Heart left ventricle (tissue), 13 donors: ENCODE measurements around the gene CIB4.

ENCODE experiments used
- POLR2A ChIP-seq, 2 donors: fragments of 450-650 bp; IDR thresholded peaks; one replicate each; pipeline ENCODE4 v1.6.1; 2017; ENCODE audit warnings: antibody characterized with exemption in 2 of 2, mild to moderate bottlenecking in 2 of 2, moderate library complexity in 2 of 2
- TF ChIP-seq, protein P1 (sequence below), 12 donors: fragments of 200-600 bp; sonication (generic) in 4 of 12; IDR thresholded peaks; one replicate each; pipeline versions ENCODE4 v1.5.0 to v1.8.0; 2018 to 2022; ENCODE audit warnings: antibody characterized with exemption in 12 of 12, mild to moderate bottlenecking in 5 of 12
- donor health status: ischemic (EF 13 %, LVEDD 7.1; RV severe dilation, severe dysfunction).
- donor health status: DM: no; HTN: yes; CAD: no.
- donor health status: DM: no; HTN: no; CAD: no.
- donor health status: ischemic (EF 25% LVEDD 6.9; RV normal size, moderate dysfunction).
- donor health status: ischemic (EF 25% LVEDD 5.7; RV mildly dilated, moderate dysfunction).
- donor health status: ischemic (EF 35%, LVEDD 5.7; RV mildly dilated, moderate dysfunction).
- donor health status: nonischemic (EF 11% LVEDD 7.7; RV severe dilation, severe dysfunction).
- donor health status: DM: yes; HTN: yes; CAD: no.
- donor health status: PGD.
- donor health status: ischemic (EF 29% LVEDD 5.4; RV normal size, mild dysfunction).
- donor health status: nonischemic (EF 23%, LVEDD 6.1; RV moderate dilation, normal function).

GRCh38 chr2:26653207-26654060, 12.3 kb upstream of the CIB4 start:
- TF ChIP-seq POLR2A (IDR thresholded peaks at IDR 0.05), result no peak
- TF ChIP-seq, protein P1, sequence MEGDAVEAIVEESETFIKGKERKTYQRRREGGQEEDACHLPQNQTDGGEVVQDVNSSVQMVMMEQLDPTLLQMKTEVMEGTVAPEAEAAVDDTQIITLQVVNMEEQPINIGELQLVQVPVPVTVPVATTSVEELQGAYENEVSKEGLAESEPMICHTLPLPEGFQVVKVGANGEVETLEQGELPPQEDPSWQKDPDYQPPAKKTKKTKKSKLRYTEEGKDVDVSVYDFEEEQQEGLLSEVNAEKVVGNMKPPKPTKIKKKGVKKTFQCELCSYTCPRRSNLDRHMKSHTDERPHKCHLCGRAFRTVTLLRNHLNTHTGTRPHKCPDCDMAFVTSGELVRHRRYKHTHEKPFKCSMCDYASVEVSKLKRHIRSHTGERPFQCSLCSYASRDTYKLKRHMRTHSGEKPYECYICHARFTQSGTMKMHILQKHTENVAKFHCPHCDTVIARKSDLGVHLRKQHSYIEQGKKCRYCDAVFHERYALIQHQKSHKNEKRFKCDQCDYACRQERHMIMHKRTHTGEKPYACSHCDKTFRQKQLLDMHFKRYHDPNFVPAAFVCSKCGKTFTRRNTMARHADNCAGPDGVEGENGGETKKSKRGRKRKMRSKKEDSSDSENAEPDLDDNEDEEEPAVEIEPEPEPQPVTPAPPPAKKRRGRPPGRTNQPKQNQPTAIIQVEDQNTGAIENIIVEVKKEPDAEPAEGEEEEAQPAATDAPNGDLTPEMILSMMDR (IDR thresholded peaks at IDR 0.05), result no peak
